K562 (cell line): ENCODE results near the gene CDC45. TPM values are rescaled to one million over a fixed set of nuclear protein-coding genes. Genes with fewer than 3 reads are reported as not detected.

Source experiments
- E2F3 ChIP-seq: fragments of 250-450 bp; sonication (Bioruptor Pico); IDR thresholded peaks from 2 replicates; pipeline ENCODE4 v1.4.0; 2020; ENCODE audit warnings: mild to moderate bottlenecking
- GABPB2 ChIP-seq: fragments of 250-450 bp; sonication (Bioruptor Pico); conservative IDR thresholded peaks from 2 replicates; pipeline ENCODE4 v1.5.1; 2021; ENCODE audit warnings: mild to moderate bottlenecking
- HDAC8 ChIP-seq: fragments of 450-650 bp; IDR thresholded peaks from 2 replicates; pipeline ENCODE4 v1.6.1; 2016; ENCODE audit warnings: mild to moderate bottlenecking, missing genetic modification characterization, moderate library complexity, missing compliant biosample characterization
- ZNF121 ChIP-seq: sonication (generic); formaldehyde crosslinking; conservative IDR thresholded peaks from 2 replicates; pipeline ENCODE4 v1.8.0; 2022; ENCODE audit warnings: missing genetic modification reagents
- ZNF41 ChIP-seq: fragments of 250-450 bp; sonication (Bioruptor Pico); conservative IDR thresholded peaks from 2 replicates; pipeline ENCODE4 v1.4.0; 2020; ENCODE audit warnings: mild to moderate bottlenecking
- ZNF75A ChIP-seq: fragments of 450-650 bp; formaldehyde crosslinking; IDR thresholded peaks from 2 replicates; pipeline ENCODE4 v1.4.0; 2020; ENCODE audit warnings: mild to moderate bottlenecking
- polyA plus RNA-seq, 8 experiments: library from polyadenylated mRNA; depleted of rRNA in 4 of 8; stranded (reverse) in 5 of 8; unstranded in 3 of 8; fragments of >200 nt; fragmentation: Nextera tagmentation in 2 of 8; fragmentation: Illumina TruSeq in 1 of 8; extraction: Ambion mirVana in 2 of 8; extraction: Trizol in 1 of 8; gene quantifications; 2 replicates each; pipeline versions ENCODE4 v1.2.1 to v1.2.3, GENCODE V29; 2011 to 2014; ENCODE audit warnings: inconsistent platforms in 1 of 8, missing spikeins in 1 of 8
- total RNA-seq, 7 experiments: library from RNA; depleted of rRNA in 6 of 7; stranded (reverse); fragments of >200 nt in 6 of 7; fragmentation: Illumina TruSeq in 2 of 7; extraction: Trizol in 2 of 7; gene quantifications; 2 replicates each; pipeline versions ENCODE4 v1.2.1 to v1.2.3, GENCODE V29; 2011 to 2021; ENCODE audit warnings: low replicate concordance in 1 of 7
- TF ChIP-seq, protein P1 (sequence below), 2 experiments: fragments of 450-650 bp in 1 of 2; sonication (generic) in 1 of 2; formaldehyde crosslinking in 1 of 2; IDR thresholded peaks; 2 replicates each; pipeline versions ENCODE4 v1.7.1 to v1.9.0; 2016 to 2022; ENCODE audit warnings: inconsistent platforms in 1 of 2, mild to moderate bottlenecking in 1 of 2, missing genetic modification reagents in 1 of 2
- TF ChIP-seq, protein P2 (sequence below): fragments of 450-650 bp; IDR thresholded peaks from 2 replicates; pipeline ENCODE4 v1.7.1; 2018; ENCODE audit warnings: mild to moderate bottlenecking, low read depth; ENCODE audit not compliant: partially characterized antibody
- TF ChIP-seq, protein P3 (sequence below): IDR thresholded peaks from 2 replicates; pipeline ENCODE4 v1.6.1; 2014; ENCODE audit warnings: antibody characterized with exemption

The CDC45 gene
- total and polyA plus RNA-seq, 9 of the 15 experiments (the other 6 are each of a cell fraction or from before 2014, with no cell fraction given), result 251 to 580 (median 410) TPM

DNA sequence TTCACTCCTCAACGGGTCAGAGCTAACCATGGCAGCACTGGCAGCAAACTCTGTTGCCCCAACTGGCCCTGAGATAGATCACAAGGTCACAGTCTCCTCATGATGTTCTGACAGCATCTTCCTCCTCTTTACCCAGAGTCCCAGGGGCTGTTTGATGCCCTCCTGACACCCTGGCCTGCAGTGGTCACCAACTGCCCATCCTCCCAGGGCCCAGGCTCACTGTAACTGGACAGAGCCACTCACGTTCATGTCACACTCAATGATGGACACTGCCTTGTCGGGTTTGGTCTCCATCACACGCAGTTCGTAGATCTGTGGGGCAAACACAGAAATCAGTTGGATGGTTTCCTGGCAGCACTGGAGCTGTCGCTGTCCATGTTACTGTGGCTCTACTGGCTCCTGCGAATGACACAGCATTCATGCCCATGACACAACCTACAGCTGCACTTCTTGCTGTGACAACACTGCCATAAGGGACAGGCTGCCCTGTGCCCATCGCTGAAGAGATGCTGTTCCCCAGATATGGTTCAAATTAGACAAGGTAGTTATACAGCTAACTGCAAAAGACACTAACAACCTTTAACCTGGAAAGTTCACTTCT lies 21.8 kb upstream of the CDC45 start (continued):
- TF ChIP-seq, protein P1, sequence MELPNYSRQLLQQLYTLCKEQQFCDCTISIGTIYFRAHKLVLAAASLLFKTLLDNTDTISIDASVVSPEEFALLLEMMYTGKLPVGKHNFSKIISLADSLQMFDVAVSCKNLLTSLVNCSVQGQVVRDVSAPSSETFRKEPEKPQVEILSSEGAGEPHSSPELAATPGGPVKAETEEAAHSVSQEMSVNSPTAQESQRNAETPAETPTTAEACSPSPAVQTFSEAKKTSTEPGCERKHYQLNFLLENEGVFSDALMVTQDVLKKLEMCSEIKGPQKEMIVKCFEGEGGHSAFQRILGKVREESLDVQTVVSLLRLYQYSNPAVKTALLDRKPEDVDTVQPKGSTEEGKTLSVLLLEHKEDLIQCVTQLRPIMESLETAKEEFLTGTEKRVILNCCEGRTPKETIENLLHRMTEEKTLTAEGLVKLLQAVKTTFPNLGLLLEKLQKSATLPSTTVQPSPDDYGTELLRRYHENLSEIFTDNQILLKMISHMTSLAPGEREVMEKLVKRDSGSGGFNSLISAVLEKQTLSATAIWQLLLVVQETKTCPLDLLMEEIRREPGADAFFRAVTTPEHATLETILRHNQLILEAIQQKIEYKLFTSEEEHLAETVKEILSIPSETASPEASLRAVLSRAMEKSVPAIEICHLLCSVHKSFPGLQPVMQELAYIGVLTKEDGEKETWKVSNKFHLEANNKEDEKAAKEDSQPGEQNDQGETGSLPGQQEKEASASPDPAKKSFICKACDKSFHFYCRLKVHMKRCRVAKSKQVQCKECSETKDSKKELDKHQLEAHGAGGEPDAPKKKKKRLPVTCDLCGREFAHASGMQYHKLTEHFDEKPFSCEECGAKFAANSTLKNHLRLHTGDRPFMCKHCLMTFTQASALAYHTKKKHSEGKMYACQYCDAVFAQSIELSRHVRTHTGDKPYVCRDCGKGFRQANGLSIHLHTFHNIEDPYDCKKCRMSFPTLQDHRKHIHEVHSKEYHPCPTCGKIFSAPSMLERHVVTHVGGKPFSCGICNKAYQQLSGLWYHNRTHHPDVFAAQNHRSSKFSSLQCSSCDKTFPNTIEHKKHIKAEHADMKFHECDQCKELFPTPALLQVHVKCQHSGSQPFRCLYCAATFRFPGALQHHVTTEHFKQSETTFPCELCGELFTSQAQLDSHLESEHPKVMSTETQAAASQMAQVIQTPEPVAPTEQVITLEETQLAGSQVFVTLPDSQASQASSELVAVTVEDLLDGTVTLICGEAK (IDR thresholded peaks at IDR 0.05), result no peak
- TF ChIP-seq, protein P1 (CRISPR knock-in tag; IDR thresholded peaks at IDR 0.05), result peak; percentile 26; the same call in 1 of the 2 replicates
- TF ChIP-seq E2F3 (no peak), ZNF41 (CRISPR knock-in tag) (no peak), GABPB2 (CRISPR knock-in tag) (no peak), HDAC8 (tag) (no peak), ZNF121 (CRISPR knock-in tag) (no peak), ZNF75A (CRISPR knock-in tag) (no peak)
- TF ChIP-seq, protein P2, sequence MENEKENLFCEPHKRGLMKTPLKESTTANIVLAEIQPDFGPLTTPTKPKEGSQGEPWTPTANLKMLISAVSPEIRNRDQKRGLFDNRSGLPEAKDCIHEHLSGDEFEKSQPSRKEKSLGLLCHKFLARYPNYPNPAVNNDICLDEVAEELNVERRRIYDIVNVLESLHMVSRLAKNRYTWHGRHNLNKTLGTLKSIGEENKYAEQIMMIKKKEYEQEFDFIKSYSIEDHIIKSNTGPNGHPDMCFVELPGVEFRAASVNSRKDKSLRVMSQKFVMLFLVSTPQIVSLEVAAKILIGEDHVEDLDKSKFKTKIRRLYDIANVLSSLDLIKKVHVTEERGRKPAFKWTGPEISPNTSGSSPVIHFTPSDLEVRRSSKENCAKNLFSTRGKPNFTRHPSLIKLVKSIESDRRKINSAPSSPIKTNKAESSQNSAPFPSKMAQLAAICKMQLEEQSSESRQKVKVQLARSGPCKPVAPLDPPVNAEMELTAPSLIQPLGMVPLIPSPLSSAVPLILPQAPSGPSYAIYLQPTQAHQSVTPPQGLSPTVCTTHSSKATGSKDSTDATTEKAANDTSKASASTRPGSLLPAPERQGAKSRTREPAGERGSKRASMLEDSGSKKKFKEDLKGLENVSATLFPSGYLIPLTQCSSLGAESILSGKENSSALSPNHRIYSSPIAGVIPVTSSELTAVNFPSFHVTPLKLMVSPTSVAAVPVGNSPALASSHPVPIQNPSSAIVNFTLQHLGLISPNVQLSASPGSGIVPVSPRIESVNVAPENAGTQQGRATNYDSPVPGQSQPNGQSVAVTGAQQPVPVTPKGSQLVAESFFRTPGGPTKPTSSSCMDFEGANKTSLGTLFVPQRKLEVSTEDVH, result no peak
- TF ChIP-seq, protein P3, sequence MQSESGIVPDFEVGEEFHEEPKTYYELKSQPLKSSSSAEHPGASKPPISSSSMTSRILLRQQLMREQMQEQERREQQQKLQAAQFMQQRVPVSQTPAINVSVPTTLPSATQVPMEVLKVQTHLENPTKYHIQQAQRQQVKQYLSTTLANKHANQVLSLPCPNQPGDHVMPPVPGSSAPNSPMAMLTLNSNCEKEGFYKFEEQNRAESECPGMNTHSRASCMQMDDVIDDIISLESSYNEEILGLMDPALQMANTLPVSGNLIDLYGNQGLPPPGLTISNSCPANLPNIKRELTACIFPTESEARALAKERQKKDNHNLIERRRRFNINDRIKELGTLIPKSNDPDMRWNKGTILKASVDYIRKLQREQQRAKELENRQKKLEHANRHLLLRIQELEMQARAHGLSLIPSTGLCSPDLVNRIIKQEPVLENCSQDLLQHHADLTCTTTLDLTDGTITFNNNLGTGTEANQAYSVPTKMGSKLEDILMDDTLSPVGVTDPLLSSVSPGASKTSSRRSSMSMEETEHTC, result no peak
